ENCODE measurements around the gene RALY.

DNA sequence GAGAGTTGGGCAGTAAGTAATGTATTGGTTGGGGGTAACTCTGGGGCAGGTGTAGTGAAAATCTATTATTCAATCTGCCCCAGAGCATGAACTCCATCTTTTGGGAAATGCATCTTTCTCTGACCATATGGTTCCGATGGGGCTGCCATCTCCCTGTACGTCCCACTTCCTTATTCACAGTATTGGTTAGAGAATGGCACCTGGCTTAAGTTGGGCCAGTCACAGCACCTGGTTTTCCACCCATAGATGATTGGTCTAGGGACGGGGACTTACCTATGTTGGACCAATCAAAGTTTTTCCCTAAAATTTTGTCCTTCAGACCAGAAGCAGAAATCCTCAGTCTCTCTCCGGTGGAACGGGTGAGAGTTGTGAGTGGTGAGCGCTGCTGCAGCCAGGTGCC, 2.2 kb upstream of the RALY start:
- TF ChIP-seq, protein P1, sequence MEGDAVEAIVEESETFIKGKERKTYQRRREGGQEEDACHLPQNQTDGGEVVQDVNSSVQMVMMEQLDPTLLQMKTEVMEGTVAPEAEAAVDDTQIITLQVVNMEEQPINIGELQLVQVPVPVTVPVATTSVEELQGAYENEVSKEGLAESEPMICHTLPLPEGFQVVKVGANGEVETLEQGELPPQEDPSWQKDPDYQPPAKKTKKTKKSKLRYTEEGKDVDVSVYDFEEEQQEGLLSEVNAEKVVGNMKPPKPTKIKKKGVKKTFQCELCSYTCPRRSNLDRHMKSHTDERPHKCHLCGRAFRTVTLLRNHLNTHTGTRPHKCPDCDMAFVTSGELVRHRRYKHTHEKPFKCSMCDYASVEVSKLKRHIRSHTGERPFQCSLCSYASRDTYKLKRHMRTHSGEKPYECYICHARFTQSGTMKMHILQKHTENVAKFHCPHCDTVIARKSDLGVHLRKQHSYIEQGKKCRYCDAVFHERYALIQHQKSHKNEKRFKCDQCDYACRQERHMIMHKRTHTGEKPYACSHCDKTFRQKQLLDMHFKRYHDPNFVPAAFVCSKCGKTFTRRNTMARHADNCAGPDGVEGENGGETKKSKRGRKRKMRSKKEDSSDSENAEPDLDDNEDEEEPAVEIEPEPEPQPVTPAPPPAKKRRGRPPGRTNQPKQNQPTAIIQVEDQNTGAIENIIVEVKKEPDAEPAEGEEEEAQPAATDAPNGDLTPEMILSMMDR (IDR thresholded peaks at IDR 0.05; ENCODE audit: extremely low read depth in 1 of 2, insufficient read depth in 1 of 2, low read depth in 1 of 2, low read length in 2 of 2): no peak
- TF ChIP-seq POLR2A (IDR thresholded peaks at IDR 0.05; ENCODE audit: low read depth, low read length) (no peak), POLR2AphosphoS5 (IDR thresholded peaks at IDR 0.05; ENCODE audit: insufficient read depth, low read depth, low read length) (no peak), EZH2 (IDR thresholded peaks at IDR 0.05; ENCODE audit: borderline replicate concordance, low read depth, low read length, severe bottlenecking) (no peak), FOS (IDR thresholded peaks at IDR 0.05; ENCODE audit: borderline replicate concordance, insufficient read depth, low read length) (no peak), JUN (IDR thresholded peaks at IDR 0.05; ENCODE audit: borderline replicate concordance, insufficient read depth, insufficient read length, low read depth) (no peak)
- TF ChIP-seq, protein P2, sequence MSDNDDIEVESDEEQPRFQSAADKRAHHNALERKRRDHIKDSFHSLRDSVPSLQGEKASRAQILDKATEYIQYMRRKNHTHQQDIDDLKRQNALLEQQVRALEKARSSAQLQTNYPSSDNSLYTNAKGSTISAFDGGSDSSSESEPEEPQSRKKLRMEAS (IDR thresholded peaks at IDR 0.05; ENCODE audit: insufficient read depth, insufficient read length): no peak

Measured in endothelial cell of umbilical vein (primary cell).